ENCODE measurements around the gene SENP1. TPM values are rescaled to one million over a fixed set of nuclear protein-coding genes. Genes with fewer than 3 reads are reported as not detected.
"Not testable (repeated sequence)": the region's sequence is repeated elsewhere in the genome, so short reads cannot be mapped to it uniquely, and the experiment has no call there.

Gene SENP1
- total RNA-seq, result 10 to 100 TPM; 12.1 to 14.4 TPM
- long read RNA-seq, partial matches to known transcripts, result 2 of 4 reads
- long read RNA-seq, other reads (novel, unspliced or antisense), result 1 of 4 reads

- ATAC-seq (peak; percentile 95), DNase-seq (peak; percentile 82 to 90)
- intact Hi-C loops (cut with DNase I, micrococcal nuclease), result loop anchor here in 1 of 2 donors (10.0 kb wide), 1 partner anchor 49 kb away; the partner anchor contains the start of gene ASB8
Observed at GRCh38 chr12:48105867-48106680, at the start of gene SENP1. TSS of gene SENP1 (minus strand) at chr12:48106079. CDS start at chr12:48101472, 4,607 bp downstream.

GRCh38 chr12:48151103-48151771 is 45.4 kb upstream of the SENP1 start:
- intact Hi-C loops (cut with DNase I, micrococcal nuclease), result loop anchor here in 1 of 2 donors (10.0 kb wide), 1 partner anchor 46 kb away; the partner anchor contains the start of gene SENP1
- DNase-seq (no peak), ATAC-seq (no peak)

GRCh38 chr12:48145981-48146380 is 40.1 kb upstream of the SENP1 start:
- no peak for ATAC-seq
- intact Hi-C loops (cut with DNase I, micrococcal nuclease), result no loop called here
- DNase-seq, result no peak

- no peak for DNase-seq
- ATAC-seq, result no peak
Observed at GRCh38 chr12:48143898-48144297, 38.0 kb upstream of the SENP1 start.

GRCh38 chr12:48142818-48143674 is 37.2 kb upstream of the SENP1 start:
- intact Hi-C loops (cut with DNase I, micrococcal nuclease), result no loop called here

More at GRCh38 chr12:48143898-48144297, 38.0 kb upstream of the SENP1 start:
- intact Hi-C loops (cut with DNase I, micrococcal nuclease), result no loop called here

GRCh38 chr12:48135027-48135426 is 29.1 kb upstream of the SENP1 start:
- DNase-seq (no peak), ATAC-seq (no peak)
- intact Hi-C loops (cut with DNase I, micrococcal nuclease), result no loop called here

More at GRCh38 chr12:48142818-48143674, 37.2 kb upstream of the SENP1 start:
- ATAC-seq (no peak), DNase-seq (no peak)

GRCh38 chr12:48132826-48133225 is 26.9 kb upstream of the SENP1 start:
- intact Hi-C loops (cut with DNase I, micrococcal nuclease), result no loop called here
- DNase-seq (no peak), ATAC-seq (no peak)

- ATAC-seq (no peak), DNase-seq (no peak)
- intact Hi-C loops (cut with DNase I, micrococcal nuclease), result no loop called here
Observed at GRCh38 chr12:48131517-48131916, 25.6 kb upstream of the SENP1 start.

GRCh38 chr12:48129376-48129775 is 23.5 kb upstream of the SENP1 start:
- ATAC-seq, result no peak
- no peak for DNase-seq
- intact Hi-C loops (cut with DNase I, micrococcal nuclease), result no loop called here

GRCh38 chr12:48128800-48129199 is 22.9 kb upstream of the SENP1 start:
- DNase-seq (no peak), ATAC-seq (no peak)
- intact Hi-C loops (cut with DNase I, micrococcal nuclease), result no loop called here

- intact Hi-C loops (cut with DNase I, micrococcal nuclease), result no loop called here
- DNase-seq (no peak), ATAC-seq (no peak)
Observed at GRCh38 chr12:48126953-48127630, 21.2 kb upstream of the SENP1 start.

GRCh38 chr12:48125985-48126384 is 20.1 kb upstream of the SENP1 start:
- intact Hi-C loops (cut with DNase I, micrococcal nuclease), result no loop called here
- DNase-seq, result no peak
- ATAC-seq, result no peak

GRCh38 chr12:48125542-48125941 is 19.7 kb upstream of the SENP1 start:
- intact Hi-C loops (cut with DNase I, micrococcal nuclease); DNase-seq; ATAC-seq: not testable (repeated sequence)

- intact Hi-C loops (cut with DNase I, micrococcal nuclease), result no loop called here
- no peak for DNase-seq
- no peak for ATAC-seq
Observed at GRCh38 chr12:48123169-48123568, 17.3 kb upstream of the SENP1 start.

- no peak for DNase-seq
- ATAC-seq, result peak; percentile 66
Observed at GRCh38 chr12:48122065-48122834, 16.4 kb upstream of the SENP1 start.

GRCh38 chr12:48121522-48121921 is 15.6 kb upstream of the SENP1 start:
- DNase-seq (no peak), ATAC-seq (no peak)
- intact Hi-C loops (cut with DNase I, micrococcal nuclease), result no loop called here

More at GRCh38 chr12:48122065-48122834, 16.4 kb upstream of the SENP1 start:
- intact Hi-C loops (cut with DNase I, micrococcal nuclease), result no loop called here

GRCh38 chr12:48119834-48120195 is 13.9 kb upstream of the SENP1 start:
- intact Hi-C loops (cut with DNase I, micrococcal nuclease), result no loop called here
- ATAC-seq (no peak), DNase-seq (no peak)

All from left colon (tissue), 2 donors.